Smooth muscle cell (in vitro differentiated cells): ENCODE results near the gene PARP1. TPM values are rescaled to one million over a fixed set of nuclear protein-coding genes. Genes with fewer than 3 reads are reported as not detected.
A peak's percentile ranks its signal among the peaks of the same experiment; 100 is the strongest.

ENCODE experiments used
- DNase-seq: peaks from one replicate; lab custom pipeline; 2025; ENCODE audit not compliant: unreplicated experiment; lab: John Stamatoyannopoulos, UW
- H2AFZ ChIP-seq: fragments of 200-600 bp; sonication (generic); 2 replicates; pipeline ENCODE4 v1.6.0; 2016; ENCODE audit warnings: antibody characterized with exemption, low read depth, mild to moderate bottlenecking
- H3F3A ChIP-seq: fragments of 200-600 bp; sonication (generic); 2 replicates; pipeline ENCODE4 v1.6.0; 2017; ENCODE audit warnings: antibody characterized with exemption, low read depth
- H3K27ac ChIP-seq: fragments of 200-600 bp; sonication (generic); 2 replicates; pipeline ENCODE4 v1.5.1; 2016; ENCODE audit warnings: low read depth, mild to moderate bottlenecking
- H3K27me3 ChIP-seq: fragments of 200-600 bp; sonication (generic); 2 replicates; pipeline ENCODE4 v1.6.1; 2016; ENCODE audit warnings: low read depth, mild to moderate bottlenecking
- H3K36me3 ChIP-seq: fragments of 200-600 bp; sonication (generic); 2 replicates; pipeline ENCODE4 v1.5.1; 2016; ENCODE audit warnings: low read depth
- H3K4me1 ChIP-seq: fragments of 200-600 bp; sonication (generic); 2 replicates; pipeline ENCODE4 v1.5.1; 2016; ENCODE audit warnings: low read depth
- H3K4me2 ChIP-seq: fragments of 200-600 bp; sonication (generic); 2 replicates; pipeline ENCODE4 v1.6.0; 2016; ENCODE audit warnings: mild to moderate bottlenecking
- H3K4me3 ChIP-seq: fragments of 200-600 bp; sonication (generic); 2 replicates; pipeline ENCODE4 v1.5.1; 2016; ENCODE audit warnings: mild to moderate bottlenecking
- H3K79me2 ChIP-seq: fragments of 200-600 bp; sonication (generic); 2 replicates; pipeline ENCODE4 v1.6.0; 2016; ENCODE audit warnings: low read depth, mild to moderate bottlenecking
- H3K9ac ChIP-seq: fragments of 200-600 bp; sonication (generic); 2 replicates; pipeline ENCODE4 v1.6.0; 2016; ENCODE audit warnings: low read depth
- H3K9me3 ChIP-seq: fragments of 200-600 bp; sonication (generic); replicated peaks from 2 replicates; pipeline ENCODE4 v1.5.1; 2016; ENCODE audit warnings: low read depth
- H4K20me1 ChIP-seq: fragments of 200-600 bp; sonication (generic); 2 replicates; pipeline ENCODE4 v1.6.0; 2016; ENCODE audit warnings: low read depth
- WGBS: methylation state at CpG from one replicate; pipeline ENCODE4 v1.1.7; 2016; ENCODE audit warnings: low lambda C conversion rate; 5-methylcytosine and 5-hydroxymethylcytosine counted together
- polyA plus RNA-seq: library from polyadenylated mRNA; unstranded; fragments of >200 nt; fragmentation: Nextera tagmentation; extraction: Ambion mirVana; gene quantifications from 2 replicates; pipeline ENCODE4 v1.2.1, GENCODE V29; 2016
- total RNA-seq: library from RNA; depleted of rRNA; stranded (reverse); fragments of >200 nt; gene quantifications from 2 replicates; pipeline ENCODE4 v1.2.3, GENCODE V29; 2014
- TF ChIP-seq, protein P1 (sequence below): fragments of 200-600 bp; sonication (generic); IDR thresholded peaks from 2 replicates; pipeline ENCODE4 v1.5.1; 2017; ENCODE audit warnings: borderline replicate concordance, mild to moderate bottlenecking, antibody characterized with exemption; ENCODE audit not compliant: insufficient read depth, poor library complexity, severe bottlenecking

Gene PARP1
- total and polyA plus RNA-seq, 2 experiments from 2014 or later = 27.4 to 38.5 TPM

DNA sequence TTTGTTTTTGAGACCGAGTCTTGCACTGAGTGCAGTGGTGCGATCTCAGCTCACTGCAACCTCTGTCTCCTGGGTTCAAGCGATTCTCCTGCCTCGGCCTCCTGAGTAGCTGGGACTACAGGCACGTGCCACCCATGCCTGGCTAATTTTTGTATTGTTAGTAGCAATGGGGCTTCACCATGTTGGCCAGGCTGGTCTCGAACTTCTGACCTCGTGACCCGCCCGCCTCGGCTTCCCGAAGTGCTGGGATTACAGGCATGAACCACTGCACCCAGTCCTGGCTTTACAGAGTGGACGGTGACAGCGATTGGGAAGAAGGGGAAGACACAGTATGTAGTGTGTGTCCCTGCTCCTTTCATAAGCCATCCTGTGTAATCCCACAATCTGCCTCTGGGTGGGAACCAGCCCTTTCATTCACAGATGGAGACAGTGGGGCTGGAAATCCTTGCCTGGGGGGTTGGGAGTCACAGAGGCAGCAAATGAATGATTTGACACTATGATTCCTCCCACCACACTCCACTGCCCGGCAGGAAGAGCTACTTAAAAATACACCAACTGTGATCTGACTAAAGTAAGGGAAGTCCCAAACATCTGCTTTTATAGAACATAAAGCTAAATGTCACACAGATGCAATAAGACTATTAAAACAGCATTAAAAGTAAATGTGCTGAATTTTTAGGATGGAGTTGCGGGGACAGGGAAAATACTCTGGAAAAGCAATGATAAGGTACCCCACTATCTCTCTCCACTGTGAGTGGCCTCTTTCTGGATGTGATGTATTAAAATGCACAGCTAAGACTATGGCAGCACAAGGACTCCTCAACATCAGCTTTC, 4.5 kb downstream of the PARP1 start:
- Histone ChIP-seq H2AFZ (no peak overlapping the region), H3K79me2 (peaks cover 34% of the 10 kb centered on the region), H3K4me1 (peaks cover 29% of the 10 kb centered on the region), H3K36me3 (no peaks in the 10 kb centered on the region), H3F3A (peaks cover 8% of the 10 kb centered on the region), H4K20me1 (peaks cover 54% of the 10 kb centered on the region), H3K9me3 (no peaks in the 10 kb centered on the region), H3K9ac (no peak overlapping the region), H3K4me2 (no peak overlapping the region), H3K4me3 (no peak overlapping the region), H3K27me3 (no peaks in the 10 kb centered on the region), H3K27ac (no peak overlapping the region)
- 74% methylated on average over 15 of the region's 15 CpGs for WGBS
- no peak for DNase-seq
- TF ChIP-seq, protein P1, sequence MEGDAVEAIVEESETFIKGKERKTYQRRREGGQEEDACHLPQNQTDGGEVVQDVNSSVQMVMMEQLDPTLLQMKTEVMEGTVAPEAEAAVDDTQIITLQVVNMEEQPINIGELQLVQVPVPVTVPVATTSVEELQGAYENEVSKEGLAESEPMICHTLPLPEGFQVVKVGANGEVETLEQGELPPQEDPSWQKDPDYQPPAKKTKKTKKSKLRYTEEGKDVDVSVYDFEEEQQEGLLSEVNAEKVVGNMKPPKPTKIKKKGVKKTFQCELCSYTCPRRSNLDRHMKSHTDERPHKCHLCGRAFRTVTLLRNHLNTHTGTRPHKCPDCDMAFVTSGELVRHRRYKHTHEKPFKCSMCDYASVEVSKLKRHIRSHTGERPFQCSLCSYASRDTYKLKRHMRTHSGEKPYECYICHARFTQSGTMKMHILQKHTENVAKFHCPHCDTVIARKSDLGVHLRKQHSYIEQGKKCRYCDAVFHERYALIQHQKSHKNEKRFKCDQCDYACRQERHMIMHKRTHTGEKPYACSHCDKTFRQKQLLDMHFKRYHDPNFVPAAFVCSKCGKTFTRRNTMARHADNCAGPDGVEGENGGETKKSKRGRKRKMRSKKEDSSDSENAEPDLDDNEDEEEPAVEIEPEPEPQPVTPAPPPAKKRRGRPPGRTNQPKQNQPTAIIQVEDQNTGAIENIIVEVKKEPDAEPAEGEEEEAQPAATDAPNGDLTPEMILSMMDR = peak; percentile 16

DNA sequence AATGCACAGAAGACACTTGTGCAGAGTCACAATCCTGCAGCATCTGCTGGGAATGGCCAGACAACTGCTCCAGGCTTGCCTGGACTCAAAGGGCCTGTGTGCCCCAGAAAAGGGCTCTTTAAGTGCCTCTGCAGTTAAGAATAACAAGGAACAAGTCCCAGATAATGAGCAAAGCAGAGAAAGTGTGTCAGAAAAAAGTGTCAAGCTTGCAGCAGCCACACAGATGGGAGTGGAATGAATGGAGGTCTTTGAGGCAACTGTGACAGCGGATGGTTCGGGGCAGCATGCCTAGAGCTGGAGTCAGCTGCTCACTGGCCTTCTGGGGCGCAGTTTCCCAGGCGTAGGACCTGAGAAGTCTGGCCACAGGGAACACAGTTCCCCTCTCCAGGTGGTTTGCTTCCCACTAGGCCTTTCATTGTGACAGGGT, 5.1 kb downstream of the PARP1 start:
- Histone ChIP-seq H3K9me3 (no peaks in the 10 kb centered on the region), H3K36me3 (no peaks in the 10 kb centered on the region), H3K27me3 (no peaks in the 10 kb centered on the region), H4K20me1 (peaks cover 54% of the 10 kb centered on the region), H3K4me3 (no peak overlapping the region), H3K79me2 (peaks cover 34% of the 10 kb centered on the region), H3F3A (peaks cover 5% of the 10 kb centered on the region), H3K4me2 (no peak overlapping the region), H3K27ac (no peak overlapping the region), H3K4me1 (peaks cover 29% of the 10 kb centered on the region), H3K9ac (no peak overlapping the region), H2AFZ (no peak overlapping the region)
- no peak for DNase-seq
- WGBS = 95% methylated on average over 4 of the region's 4 CpGs
- TF ChIP-seq, protein P1 = no peak

DNA sequence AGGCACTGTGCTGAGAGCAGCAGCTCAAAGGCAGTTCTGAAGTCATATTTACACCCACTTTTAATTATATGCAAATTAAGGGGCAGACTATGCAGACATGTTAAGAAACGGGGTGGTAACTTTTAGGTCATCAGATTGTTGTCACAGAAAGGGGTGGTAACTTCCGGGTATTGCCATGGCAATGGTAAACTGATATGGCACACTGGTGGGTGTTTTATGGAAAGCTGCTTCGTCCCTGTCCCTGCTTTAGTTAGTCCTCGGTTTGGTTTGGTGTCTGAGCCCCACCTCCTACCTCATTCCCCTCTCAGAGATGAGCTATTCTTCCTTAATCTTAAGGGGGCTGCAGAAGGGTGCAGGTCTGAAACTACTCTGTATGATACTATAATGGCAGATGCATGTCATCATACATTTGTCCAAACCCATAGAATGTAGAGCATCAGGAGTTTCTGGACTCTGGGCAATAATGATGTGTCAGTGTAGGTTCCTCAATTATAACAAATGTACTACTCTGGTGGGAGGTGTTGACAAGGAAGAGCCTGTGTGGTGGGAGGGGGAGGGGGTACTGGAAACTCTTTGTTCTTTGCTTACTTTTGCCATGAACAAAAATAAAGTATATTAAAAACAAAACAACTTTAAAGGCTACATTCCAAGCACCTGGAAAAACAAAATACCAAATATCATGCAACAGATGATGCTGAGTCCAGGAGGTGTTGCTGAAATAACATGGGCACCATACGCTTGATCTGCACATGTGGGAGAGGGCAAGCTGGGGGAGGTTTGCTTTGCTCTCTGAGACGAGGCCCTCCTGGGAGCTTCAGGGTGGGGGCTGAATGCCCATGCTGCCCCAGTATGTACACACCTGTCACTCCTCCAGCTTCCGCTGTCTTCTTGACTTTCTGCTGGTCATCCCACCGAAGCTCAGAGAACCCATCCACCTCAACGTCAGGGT, 6.3 kb downstream of the PARP1 start:
- H3K79me2 ChIP-seq = peaks cover 30% of the 10 kb centered on the region
- H3F3A ChIP-seq = no peaks in the 10 kb centered on the region
- H4K20me1 ChIP-seq = peaks cover 50% of the 10 kb centered on the region
- H3K9ac ChIP-seq = no peak overlapping the region
- TF ChIP-seq, protein P1 = no peak
- no peaks in the 10 kb centered on the region for H3K9me3 ChIP-seq
- H2AFZ ChIP-seq = no peak overlapping the region
- 78% methylated on average over 9 of the region's 9 CpGs for WGBS
- no peak for DNase-seq
- H3K27ac ChIP-seq = no peak overlapping the region
- H3K4me2 ChIP-seq = no peak overlapping the region
- peaks cover 24% of the 10 kb centered on the region for H3K4me1 ChIP-seq
- H3K4me3 ChIP-seq = no peak overlapping the region
- H3K36me3 ChIP-seq = no peaks in the 10 kb centered on the region
- no peaks in the 10 kb centered on the region for H3K27me3 ChIP-seq
